Esophagus muscularis mucosa (tissue), 3 donors: ENCODE measurements around the gene GPR27.

Source experiments
- POLR2A ChIP-seq: fragments of 450-650 bp; IDR thresholded peaks from one replicate; pipeline ENCODE4 v1.6.1; 2017; ENCODE audit warnings: antibody characterized with exemption, moderate library complexity, mild to moderate bottlenecking, low read depth
- POLR2AphosphoS5 ChIP-seq, 2 donors: sonication (generic); formaldehyde crosslinking; IDR thresholded peaks; one replicate each; pipeline ENCODE4 v1.6.1; 2017; ENCODE audit warnings: antibody characterized with exemption in 2 of 2
- TF ChIP-seq, protein P1 (sequence below), 3 experiments: fragments of 200-600 bp in 2 of 3; fragments of 450-650 bp in 1 of 3; sonication (generic) in 2 of 3; IDR thresholded peaks; one replicate each; pipeline ENCODE4 v1.5.1; 2017 to 2019; ENCODE audit warnings: antibody characterized with exemption in 3 of 3, mild to moderate bottlenecking in 2 of 3, moderate library complexity in 1 of 3

GRCh38 chr3:71707595-71707994, 46.1 kb upstream of the GPR27 start:
- TF ChIP-seq, protein P1, sequence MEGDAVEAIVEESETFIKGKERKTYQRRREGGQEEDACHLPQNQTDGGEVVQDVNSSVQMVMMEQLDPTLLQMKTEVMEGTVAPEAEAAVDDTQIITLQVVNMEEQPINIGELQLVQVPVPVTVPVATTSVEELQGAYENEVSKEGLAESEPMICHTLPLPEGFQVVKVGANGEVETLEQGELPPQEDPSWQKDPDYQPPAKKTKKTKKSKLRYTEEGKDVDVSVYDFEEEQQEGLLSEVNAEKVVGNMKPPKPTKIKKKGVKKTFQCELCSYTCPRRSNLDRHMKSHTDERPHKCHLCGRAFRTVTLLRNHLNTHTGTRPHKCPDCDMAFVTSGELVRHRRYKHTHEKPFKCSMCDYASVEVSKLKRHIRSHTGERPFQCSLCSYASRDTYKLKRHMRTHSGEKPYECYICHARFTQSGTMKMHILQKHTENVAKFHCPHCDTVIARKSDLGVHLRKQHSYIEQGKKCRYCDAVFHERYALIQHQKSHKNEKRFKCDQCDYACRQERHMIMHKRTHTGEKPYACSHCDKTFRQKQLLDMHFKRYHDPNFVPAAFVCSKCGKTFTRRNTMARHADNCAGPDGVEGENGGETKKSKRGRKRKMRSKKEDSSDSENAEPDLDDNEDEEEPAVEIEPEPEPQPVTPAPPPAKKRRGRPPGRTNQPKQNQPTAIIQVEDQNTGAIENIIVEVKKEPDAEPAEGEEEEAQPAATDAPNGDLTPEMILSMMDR (IDR thresholded peaks at IDR 0.05), result no peak
- TF ChIP-seq POLR2AphosphoS5 (IDR thresholded peaks at IDR 0.05), result no peak
- TF ChIP-seq POLR2A, result no peak
